NCI-H2029 treated with DMSO at 0.1 percent for 48 hours (cell line): ENCODE results near the gene ZNF280D.
"Not testable (repeated sequence)": the region's sequence is repeated elsewhere in the genome, so short reads cannot be mapped to it uniquely, and the experiment has no call there.

Experiments
- DNase-seq: peaks from one replicate; lab custom pipeline; 2025; lab: John Stamatoyannopoulos, UW

Gene ZNF280D

GRCh38 chr15:56718560-56718959 is 14.7 kb downstream of the ZNF280D start:
- no peak for DNase-seq

- DNase-seq, result no peak
Measured at GRCh38 chr15:56716334-56716733, 17.0 kb downstream of the ZNF280D start.

GRCh38 chr15:56715220-56715619 is 18.1 kb downstream of the ZNF280D start:
- no peak for DNase-seq

- DNase-seq, result not testable (repeated sequence)
Measured at GRCh38 chr15:56709502-56709901, 23.8 kb downstream of the ZNF280D start.

- no peak for DNase-seq
Measured at GRCh38 chr15:56699743-56700142, 33.6 kb downstream of the ZNF280D start.

GRCh38 chr15:56698270-56698669 is 35.0 kb downstream of the ZNF280D start:
- no peak for DNase-seq

- DNase-seq, result no peak
Measured at GRCh38 chr15:56693761-56694160, 39.5 kb downstream of the ZNF280D start.

- DNase-seq, result no peak
Measured at GRCh38 chr15:56690733-56691132, 42.6 kb downstream of the ZNF280D start.

GRCh38 chr15:56683908-56684307 is 49.4 kb downstream of the ZNF280D start:
- no peak for DNase-seq

GRCh38 chr15:56681113-56681512 is 52.2 kb downstream of the ZNF280D start:
- DNase-seq, result no peak

- no peak for DNase-seq
Measured at GRCh38 chr15:56679225-56679624, 54.1 kb downstream of the ZNF280D start.

- no peak for DNase-seq
Measured at GRCh38 chr15:56678571-56678970, 54.7 kb downstream of the ZNF280D start.

GRCh38 chr15:56677271-56677670 is 56.0 kb downstream of the ZNF280D start:
- DNase-seq, result no peak

GRCh38 chr15:56675930-56676329 is 57.4 kb downstream of the ZNF280D start:
- no peak for DNase-seq

GRCh38 chr15:56674857-56675256 is 58.5 kb downstream of the ZNF280D start:
- no peak for DNase-seq

GRCh38 chr15:56672721-56673120 is 60.6 kb downstream of the ZNF280D start:
- DNase-seq, result no peak

- no peak for DNase-seq
Measured at GRCh38 chr15:56667517-56667916, 65.8 kb downstream of the ZNF280D start.

GRCh38 chr15:56660943-56661342 is 72.4 kb downstream of the ZNF280D start:
- no peak for DNase-seq

GRCh38 chr15:56659197-56659596 is 74.1 kb downstream of the ZNF280D start:
- no peak for DNase-seq

GRCh38 chr15:56654624-56655023 is 78.7 kb downstream of the ZNF280D start:
- no peak for DNase-seq

- no peak for DNase-seq
Measured at GRCh38 chr15:56654216-56654615, 79.1 kb downstream of the ZNF280D start.

- no peak for DNase-seq
Measured at GRCh38 chr15:56653787-56654186, 79.5 kb downstream of the ZNF280D start.

GRCh38 chr15:56653107-56653506 is 80.2 kb downstream of the ZNF280D start:
- no peak for DNase-seq

GRCh38 chr15:56648311-56648710 is 85.0 kb downstream of the ZNF280D start:
- no peak for DNase-seq

- no peak for DNase-seq
Measured at GRCh38 chr15:56640549-56640948, 92.8 kb downstream of the ZNF280D start.
